ENCODE measurements around the gene ZC3H4. TPM values are rescaled to one million over a fixed set of nuclear protein-coding genes. Genes with fewer than 3 reads are reported as not detected.

ZC3H4 gene
- total and polyA plus RNA-seq, 9 of the 15 experiments (the other 6 are each of a cell fraction or from before 2014, with no cell fraction given), result 2.2 to 75.6 (median 18.3) TPM

DNA sequence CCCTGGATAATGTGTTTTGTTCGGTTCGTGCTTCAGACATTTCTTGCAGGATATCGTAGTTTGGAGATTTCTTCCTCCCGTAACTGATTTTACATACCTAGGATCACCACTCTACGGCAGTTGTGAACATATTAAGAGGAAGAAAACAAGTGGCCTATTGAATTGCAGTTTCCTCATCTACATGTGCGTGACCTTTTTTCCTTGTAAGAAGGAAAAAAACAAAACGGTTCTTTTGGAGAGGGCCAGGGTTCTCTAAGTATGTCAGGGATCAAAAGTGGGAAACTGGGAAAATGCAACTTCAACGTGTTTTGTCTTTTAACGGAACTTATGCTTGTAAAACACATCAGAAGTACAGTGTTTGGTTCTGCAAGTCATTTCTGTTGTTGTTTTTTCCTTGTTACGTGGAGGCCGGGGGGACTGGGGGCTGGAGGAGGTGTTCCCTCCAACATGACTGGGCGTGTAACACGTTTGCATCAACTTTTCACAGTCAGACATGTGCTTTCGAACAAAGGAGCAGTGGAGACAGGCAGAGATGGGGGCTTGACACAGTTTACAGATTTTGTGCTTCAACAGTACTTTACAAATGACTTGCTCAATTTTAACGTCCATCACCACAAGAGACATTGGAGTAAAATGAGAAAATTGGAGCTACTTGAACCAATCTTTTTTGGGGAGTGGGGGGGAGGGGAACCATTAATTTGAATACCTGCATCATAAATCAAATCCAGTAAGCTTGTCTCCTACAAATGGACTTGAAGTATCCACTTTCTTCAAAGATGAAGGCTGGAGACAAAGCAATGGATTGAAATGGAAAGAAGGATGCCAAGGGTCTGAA, 3.8 kb downstream of the ZC3H4 start (continued):
- TF ChIP-seq, protein P1, sequence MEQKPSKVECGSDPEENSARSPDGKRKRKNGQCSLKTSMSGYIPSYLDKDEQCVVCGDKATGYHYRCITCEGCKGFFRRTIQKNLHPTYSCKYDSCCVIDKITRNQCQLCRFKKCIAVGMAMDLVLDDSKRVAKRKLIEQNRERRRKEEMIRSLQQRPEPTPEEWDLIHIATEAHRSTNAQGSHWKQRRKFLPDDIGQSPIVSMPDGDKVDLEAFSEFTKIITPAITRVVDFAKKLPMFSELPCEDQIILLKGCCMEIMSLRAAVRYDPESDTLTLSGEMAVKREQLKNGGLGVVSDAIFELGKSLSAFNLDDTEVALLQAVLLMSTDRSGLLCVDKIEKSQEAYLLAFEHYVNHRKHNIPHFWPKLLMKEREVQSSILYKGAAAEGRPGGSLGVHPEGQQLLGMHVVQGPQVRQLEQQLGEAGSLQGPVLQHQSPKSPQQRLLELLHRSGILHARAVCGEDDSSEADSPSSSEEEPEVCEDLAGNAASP (IDR thresholded peaks at IDR 0.05), result no peak
- TF ChIP-seq NR3C1 (CRISPR knock-in tag; IDR thresholded peaks at IDR 0.05) (no peak), THRAP3 (IDR thresholded peaks at IDR 0.05; ENCODE audit: borderline replicate concordance) (no peak), ZNF316 (IDR thresholded peaks at IDR 0.05) (peak; percentile 92), ARID2 (IDR thresholded peaks at IDR 0.05) (no peak), CBX2 (IDR thresholded peaks at IDR 0.05; ENCODE audit: insufficient read depth, low read length, poor library complexity, severe bottlenecking) (no peak), NEUROD1 (IDR thresholded peaks at IDR 0.05; ENCODE audit: borderline replicate concordance, low read depth, low read length, partially characterized antibody) (peak; percentile 77), ZFX (CRISPR knock-in tag; IDR thresholded peaks at IDR 0.05) (peak; percentile 42; the same call in 1 of the 2 replicates), KAT7 (CRISPR knock-in tag; IDR thresholded peaks at IDR 0.05; ENCODE audit: borderline replicate concordance) (0 out of 2 replicates have a peak, but pooled peaks have one; percentile 61), ZNF23 (CRISPR knock-in tag; IDR thresholded peaks at IDR 0.05) (no peak; the same call in 1 of the 2 replicates), SMC3 (conservative IDR thresholded peaks at IDR 0.05; ENCODE audit: insufficient read depth, low read depth, low read length) (no peak), NBN (IDR thresholded peaks at IDR 0.05; ENCODE audit: low read depth) (peak; percentile 75; the same call in 1 of the 2 replicates), TCF3 (CRISPR knock-in tag; IDR thresholded peaks at IDR 0.05) (no peak)
- TF ChIP-seq, protein P2, sequence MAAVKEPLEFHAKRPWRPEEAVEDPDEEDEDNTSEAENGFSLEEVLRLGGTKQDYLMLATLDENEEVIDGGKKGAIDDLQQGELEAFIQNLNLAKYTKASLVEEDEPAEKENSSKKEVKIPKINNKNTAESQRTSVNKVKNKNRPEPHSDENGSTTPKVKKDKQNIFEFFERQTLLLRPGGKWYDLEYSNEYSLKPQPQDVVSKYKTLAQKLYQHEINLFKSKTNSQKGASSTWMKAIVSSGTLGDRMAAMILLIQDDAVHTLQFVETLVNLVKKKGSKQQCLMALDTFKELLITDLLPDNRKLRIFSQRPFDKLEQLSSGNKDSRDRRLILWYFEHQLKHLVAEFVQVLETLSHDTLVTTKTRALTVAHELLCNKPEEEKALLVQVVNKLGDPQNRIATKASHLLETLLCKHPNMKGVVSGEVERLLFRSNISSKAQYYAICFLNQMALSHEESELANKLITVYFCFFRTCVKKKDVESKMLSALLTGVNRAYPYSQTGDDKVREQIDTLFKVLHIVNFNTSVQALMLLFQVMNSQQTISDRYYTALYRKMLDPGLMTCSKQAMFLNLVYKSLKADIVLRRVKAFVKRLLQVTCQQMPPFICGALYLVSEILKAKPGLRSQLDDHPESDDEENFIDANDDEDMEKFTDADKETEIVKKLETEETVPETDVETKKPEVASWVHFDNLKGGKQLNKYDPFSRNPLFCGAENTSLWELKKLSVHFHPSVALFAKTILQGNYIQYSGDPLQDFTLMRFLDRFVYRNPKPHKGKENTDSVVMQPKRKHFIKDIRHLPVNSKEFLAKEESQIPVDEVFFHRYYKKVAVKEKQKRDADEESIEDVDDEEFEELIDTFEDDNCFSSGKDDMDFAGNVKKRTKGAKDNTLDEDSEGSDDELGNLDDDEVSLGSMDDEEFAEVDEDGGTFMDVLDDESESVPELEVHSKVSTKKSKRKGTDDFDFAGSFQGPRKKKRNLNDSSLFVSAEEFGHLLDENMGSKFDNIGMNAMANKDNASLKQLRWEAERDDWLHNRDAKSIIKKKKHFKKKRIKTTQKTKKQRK (IDR thresholded peaks at IDR 0.05; ENCODE audit: borderline replicate concordance, low read depth, low read length), result no peak
- TF ChIP-seq, protein P3, sequence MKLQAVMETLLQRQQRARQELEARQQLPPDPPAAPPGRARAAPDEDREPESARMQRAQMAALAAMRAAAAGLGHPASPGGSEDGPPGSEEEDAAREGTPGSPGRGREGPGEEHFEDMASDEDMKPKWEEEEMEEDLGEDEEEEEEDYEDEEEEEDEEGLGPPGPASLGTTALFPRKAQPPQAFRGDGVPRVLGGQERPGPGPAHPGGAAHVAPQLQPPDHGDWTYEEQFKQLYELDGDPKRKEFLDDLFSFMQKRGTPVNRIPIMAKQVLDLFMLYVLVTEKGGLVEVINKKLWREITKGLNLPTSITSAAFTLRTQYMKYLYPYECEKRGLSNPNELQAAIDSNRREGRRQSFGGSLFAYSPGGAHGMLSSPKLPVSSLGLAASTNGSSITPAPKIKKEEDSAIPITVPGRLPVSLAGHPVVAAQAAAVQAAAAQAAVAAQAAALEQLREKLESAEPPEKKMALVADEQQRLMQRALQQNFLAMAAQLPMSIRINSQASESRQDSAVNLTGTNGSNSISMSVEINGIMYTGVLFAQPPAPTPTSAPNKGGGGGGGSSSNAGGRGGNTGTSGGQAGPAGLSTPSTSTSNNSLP (IDR thresholded peaks at IDR 0.05; ENCODE audit: borderline replicate concordance, low read depth, low read length), result no peak
- TF ChIP-seq, protein P4, sequence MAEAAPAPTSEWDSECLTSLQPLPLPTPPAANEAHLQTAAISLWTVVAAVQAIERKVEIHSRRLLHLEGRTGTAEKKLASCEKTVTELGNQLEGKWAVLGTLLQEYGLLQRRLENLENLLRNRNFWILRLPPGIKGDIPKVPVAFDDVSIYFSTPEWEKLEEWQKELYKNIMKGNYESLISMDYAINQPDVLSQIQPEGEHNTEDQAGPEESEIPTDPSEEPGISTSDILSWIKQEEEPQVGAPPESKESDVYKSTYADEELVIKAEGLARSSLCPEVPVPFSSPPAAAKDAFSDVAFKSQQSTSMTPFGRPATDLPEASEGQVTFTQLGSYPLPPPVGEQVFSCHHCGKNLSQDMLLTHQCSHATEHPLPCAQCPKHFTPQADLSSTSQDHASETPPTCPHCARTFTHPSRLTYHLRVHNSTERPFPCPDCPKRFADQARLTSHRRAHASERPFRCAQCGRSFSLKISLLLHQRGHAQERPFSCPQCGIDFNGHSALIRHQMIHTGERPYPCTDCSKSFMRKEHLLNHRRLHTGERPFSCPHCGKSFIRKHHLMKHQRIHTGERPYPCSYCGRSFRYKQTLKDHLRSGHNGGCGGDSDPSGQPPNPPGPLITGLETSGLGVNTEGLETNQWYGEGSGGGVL (CRISPR knock-in tag; IDR thresholded peaks at IDR 0.05), result no peak
- TF ChIP-seq, protein P5, sequence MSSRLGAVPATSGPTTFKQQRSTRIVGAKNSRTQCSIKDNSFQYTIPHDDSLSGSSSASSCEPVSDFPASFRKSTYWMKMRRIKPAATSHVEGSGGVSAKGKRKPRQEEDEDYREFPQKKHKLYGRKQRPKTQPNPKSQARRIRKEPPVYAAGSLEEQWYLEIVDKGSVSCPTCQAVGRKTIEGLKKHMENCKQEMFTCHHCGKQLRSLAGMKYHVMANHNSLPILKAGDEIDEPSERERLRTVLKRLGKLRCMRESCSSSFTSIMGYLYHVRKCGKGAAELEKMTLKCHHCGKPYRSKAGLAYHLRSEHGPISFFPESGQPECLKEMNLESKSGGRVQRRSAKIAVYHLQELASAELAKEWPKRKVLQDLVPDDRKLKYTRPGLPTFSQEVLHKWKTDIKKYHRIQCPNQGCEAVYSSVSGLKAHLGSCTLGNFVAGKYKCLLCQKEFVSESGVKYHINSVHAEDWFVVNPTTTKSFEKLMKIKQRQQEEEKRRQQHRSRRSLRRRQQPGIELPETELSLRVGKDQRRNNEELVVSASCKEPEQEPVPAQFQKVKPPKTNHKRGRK (tag; IDR thresholded peaks at IDR 0.05), result no peak
